Measurements from ENCODE around the gene KANSL3. TPM values are rescaled to one million over a fixed set of nuclear protein-coding genes. Genes with fewer than 3 reads are reported as not detected.
A peak's percentile ranks its signal among the peaks of the same experiment; 100 is the strongest.

Gene KANSL3
- total and polyA plus RNA-seq, 9 of the 15 experiments (the other 6 are each of a cell fraction or from before 2014, with no cell fraction given): 11.3 to 43.7 (median 27.9) TPM

DNA sequence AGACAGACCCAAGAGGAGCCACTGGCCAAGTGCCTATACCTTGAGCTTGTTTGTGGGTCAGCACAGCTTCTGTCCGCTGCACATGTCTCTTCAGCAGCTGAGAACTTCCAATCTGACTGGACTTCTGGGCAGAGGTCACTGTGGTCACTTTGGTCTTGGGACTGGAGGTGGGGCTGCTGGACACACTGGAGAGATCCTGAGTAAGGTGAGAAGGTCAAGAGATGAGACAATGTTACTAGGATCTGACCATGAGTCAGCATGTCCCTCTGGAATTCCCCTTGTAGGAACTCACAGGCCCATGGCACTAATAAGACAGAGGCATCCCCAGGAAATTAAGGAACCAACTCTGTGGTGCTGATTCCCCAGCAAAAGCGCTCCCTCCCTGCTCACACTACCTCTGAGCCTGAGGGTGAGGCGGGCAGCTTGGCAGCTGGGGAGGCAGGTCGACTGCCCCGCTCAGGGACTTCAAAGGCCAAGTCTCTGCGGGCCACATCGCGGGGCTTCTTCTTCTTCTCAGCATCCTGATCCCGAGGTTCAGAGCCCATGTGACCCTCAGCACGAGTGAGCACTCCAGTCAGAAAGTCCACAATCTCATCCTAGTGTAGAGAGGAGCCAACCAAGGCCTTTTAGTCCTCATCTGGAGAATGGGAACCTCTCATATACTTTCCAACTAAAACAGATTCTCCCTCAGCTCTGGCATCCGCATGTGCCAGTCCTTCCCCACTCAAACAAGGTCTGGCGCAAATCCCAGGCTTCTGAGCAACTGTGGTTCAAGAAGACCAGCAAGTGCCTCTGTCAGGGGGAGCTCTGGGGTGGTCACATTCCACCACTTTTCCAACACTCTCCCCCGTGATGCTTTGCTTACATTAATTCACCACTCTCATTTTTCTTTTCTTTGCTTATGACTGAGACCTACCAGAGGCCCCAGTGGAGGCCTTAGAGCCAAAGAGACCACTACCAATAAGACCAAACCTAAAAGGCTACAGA lies 29.4 kb downstream of the KANSL3 start (continued):
- TF ChIP-seq SIN3A (IDR thresholded peaks at IDR 0.05; ENCODE audit: borderline replicate concordance in 2 of 2, control insufficient read depth in 1 of 2, low read depth in 2 of 2, low read length in 2 of 2) (no peak), NR2C2 (CRISPR knock-in tag; IDR thresholded peaks at IDR 0.05) (no peak), NR2C2 (tag; IDR thresholded peaks at IDR 0.05) (peak; percentile 68), ZNF57 (CRISPR knock-in tag; IDR thresholded peaks at IDR 0.05) (no peak), PHB (CRISPR knock-in tag; IDR thresholded peaks at IDR 0.05) (no peak), MTA3 (IDR thresholded peaks at IDR 0.05; ENCODE audit: borderline replicate concordance) (no peak), NFATC3 (IDR thresholded peaks at IDR 0.05) (no peak), TAF15 (IDR thresholded peaks at IDR 0.05; ENCODE audit: low read depth, low read length) (no peak), NONO (IDR thresholded peaks at IDR 0.05; ENCODE audit: low read depth in 2 of 2, low read length in 1 of 2) (no peak), SETDB1 (IDR thresholded peaks at IDR 0.05; ENCODE audit: low read length) (no peak), NFE2L1 (tag; IDR thresholded peaks at IDR 0.05; ENCODE audit: borderline replicate concordance, low read depth) (0 out of 2 replicates have a peak, but pooled peaks have one; percentile 11), ZNF79 (CRISPR knock-in tag; IDR thresholded peaks at IDR 0.05; ENCODE audit: low read depth) (no peak), MEF2A (IDR thresholded peaks at IDR 0.05; ENCODE audit: control insufficient read depth, low read depth, low read length) (no peak), ZNF124 (CRISPR knock-in tag; IDR thresholded peaks at IDR 0.05) (no peak), POLR2AphosphoS2 (IDR thresholded peaks at IDR 0.05; ENCODE audit: low read length) (no peak), NFE2 (IDR thresholded peaks at IDR 0.05; ENCODE audit: low read depth) (0 out of 2 replicates have a peak, but pooled peaks have one; percentile 44), KDM1A (IDR thresholded peaks at IDR 0.05) (no peak), TCF7L2 (IDR thresholded peaks at IDR 0.05; ENCODE audit: low read depth, low read length) (no peak)
- TF ChIP-seq, protein P1, sequence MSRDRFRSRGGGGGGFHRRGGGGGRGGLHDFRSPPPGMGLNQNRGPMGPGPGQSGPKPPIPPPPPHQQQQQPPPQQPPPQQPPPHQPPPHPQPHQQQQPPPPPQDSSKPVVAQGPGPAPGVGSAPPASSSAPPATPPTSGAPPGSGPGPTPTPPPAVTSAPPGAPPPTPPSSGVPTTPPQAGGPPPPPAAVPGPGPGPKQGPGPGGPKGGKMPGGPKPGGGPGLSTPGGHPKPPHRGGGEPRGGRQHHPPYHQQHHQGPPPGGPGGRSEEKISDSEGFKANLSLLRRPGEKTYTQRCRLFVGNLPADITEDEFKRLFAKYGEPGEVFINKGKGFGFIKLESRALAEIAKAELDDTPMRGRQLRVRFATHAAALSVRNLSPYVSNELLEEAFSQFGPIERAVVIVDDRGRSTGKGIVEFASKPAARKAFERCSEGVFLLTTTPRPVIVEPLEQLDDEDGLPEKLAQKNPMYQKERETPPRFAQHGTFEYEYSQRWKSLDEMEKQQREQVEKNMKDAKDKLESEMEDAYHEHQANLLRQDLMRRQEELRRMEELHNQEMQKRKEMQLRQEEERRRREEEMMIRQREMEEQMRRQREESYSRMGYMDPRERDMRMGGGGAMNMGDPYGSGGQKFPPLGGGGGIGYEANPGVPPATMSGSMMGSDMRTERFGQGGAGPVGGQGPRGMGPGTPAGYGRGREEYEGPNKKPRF (IDR thresholded peaks at IDR 0.05; ENCODE audit: low read depth, low read length): no peak
- TF ChIP-seq, protein P2, sequence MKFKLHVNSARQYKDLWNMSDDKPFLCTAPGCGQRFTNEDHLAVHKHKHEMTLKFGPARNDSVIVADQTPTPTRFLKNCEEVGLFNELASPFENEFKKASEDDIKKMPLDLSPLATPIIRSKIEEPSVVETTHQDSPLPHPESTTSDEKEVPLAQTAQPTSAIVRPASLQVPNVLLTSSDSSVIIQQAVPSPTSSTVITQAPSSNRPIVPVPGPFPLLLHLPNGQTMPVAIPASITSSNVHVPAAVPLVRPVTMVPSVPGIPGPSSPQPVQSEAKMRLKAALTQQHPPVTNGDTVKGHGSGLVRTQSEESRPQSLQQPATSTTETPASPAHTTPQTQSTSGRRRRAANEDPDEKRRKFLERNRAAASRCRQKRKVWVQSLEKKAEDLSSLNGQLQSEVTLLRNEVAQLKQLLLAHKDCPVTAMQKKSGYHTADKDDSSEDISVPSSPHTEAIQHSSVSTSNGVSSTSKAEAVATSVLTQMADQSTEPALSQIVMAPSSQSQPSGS (CRISPR knock-in tag; IDR thresholded peaks at IDR 0.05): no peak
- TF ChIP-seq, protein P3, sequence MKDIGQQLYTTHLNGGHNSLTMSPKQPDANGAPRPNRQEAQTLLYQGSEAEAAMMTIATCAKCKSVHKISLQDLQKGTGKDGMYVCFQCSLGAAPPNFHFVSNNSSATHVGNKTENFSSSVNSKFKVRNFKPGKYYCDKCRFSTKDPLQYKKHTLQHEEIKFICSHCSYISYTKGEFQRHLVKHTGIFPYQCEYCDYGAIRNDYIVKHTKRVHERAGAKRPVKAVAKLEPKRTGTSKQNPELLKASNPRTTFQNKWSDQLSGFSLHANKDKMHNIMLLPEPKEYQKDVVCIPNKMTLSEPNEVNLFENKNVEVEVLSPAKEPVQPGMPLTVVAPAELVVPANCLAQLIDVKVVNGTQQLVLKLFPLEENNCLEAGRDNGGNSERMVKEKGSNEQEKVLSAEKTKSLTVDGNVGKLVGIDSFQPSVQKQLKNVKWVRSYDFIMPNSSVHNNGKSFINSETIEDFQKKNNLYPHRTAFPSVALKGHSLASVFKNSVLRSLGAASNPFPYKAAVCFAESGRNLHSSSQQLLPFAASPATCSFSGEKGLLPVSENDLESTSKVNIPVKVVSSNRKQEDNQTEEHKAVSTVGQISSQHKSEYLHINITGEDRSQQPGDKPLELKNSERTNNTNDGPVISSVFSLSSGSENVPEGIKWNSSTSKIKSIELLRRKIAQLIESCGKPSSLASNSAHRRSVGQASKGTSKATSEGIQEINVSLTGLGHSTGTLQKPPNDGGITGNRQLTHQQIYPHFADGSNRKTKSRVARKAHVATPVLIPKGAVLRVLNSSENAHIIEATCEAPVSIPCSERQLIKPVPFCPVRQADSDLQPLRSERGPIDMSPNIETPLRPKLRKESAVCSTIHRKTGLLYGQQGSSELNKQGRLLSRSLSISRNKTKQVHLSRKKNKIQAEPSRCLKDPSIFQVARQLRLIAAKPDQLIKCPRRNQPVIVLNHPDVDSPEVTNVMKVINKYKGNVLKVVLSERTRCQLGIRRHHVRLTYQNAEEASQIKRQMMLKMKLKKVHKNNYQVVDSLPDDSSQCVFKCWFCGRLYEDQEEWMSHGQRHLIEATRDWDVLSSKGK (CRISPR knock-in tag; IDR thresholded peaks at IDR 0.05): no peak

Measured in K562 (cell line).